Mammary epithelial cell (primary cell): ENCODE measurements around the gene MAD2L1.

Experiments
- EZH2 ChIP-seq: IDR thresholded peaks from 2 replicates; pipeline ENCODE4 v1.6.1; 2012; ENCODE audit warnings: low read length, inconsistent platforms, borderline replicate concordance
- TF ChIP-seq, protein P1 (sequence below), 2 donors: IDR thresholded peaks in 1 of 2; conservative IDR thresholded peaks in 1 of 2; 2 replicates each; pipeline ENCODE4 v1.5.1; 2011 to 2012; ENCODE audit warnings: inconsistent platforms in 2 of 2, low read length in 2 of 2, mild to moderate bottlenecking in 2 of 2, control low read depth in 1 of 2, low read depth in 1 of 2; ENCODE audit not compliant: insufficient read depth in 1 of 2; ENCODE audit errors: extremely low read depth in 1 of 2

DNA sequence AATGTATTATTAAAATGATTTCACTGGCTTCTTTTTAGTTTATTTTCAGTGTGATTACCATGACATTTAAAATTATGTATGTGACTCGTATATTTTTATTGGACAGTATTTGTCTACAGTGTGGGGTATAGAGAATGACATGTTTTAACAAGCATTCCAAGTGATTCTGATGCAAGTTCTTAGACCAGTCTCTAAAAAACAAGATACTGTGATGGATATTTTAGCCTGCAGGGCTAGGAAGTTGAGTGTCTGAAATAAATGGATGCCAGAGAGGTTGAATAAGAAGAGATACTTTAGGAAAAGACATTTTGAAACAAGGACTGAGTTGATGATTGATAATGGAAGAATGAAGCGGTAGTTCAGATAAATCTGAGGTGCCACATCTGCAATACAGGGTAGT lies 3.5 kb upstream of the MAD2L1 start:
- TF ChIP-seq, protein P1, sequence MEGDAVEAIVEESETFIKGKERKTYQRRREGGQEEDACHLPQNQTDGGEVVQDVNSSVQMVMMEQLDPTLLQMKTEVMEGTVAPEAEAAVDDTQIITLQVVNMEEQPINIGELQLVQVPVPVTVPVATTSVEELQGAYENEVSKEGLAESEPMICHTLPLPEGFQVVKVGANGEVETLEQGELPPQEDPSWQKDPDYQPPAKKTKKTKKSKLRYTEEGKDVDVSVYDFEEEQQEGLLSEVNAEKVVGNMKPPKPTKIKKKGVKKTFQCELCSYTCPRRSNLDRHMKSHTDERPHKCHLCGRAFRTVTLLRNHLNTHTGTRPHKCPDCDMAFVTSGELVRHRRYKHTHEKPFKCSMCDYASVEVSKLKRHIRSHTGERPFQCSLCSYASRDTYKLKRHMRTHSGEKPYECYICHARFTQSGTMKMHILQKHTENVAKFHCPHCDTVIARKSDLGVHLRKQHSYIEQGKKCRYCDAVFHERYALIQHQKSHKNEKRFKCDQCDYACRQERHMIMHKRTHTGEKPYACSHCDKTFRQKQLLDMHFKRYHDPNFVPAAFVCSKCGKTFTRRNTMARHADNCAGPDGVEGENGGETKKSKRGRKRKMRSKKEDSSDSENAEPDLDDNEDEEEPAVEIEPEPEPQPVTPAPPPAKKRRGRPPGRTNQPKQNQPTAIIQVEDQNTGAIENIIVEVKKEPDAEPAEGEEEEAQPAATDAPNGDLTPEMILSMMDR (conservative IDR thresholded peaks at IDR 0.05 in 1 of 2, IDR thresholded peaks at IDR 0.05 in 1 of 2; ENCODE audit: extremely low read depth in 1 of 2, insufficient read depth in 1 of 2, low read depth in 1 of 2, low read length in 2 of 2) = no peak
- TF ChIP-seq EZH2 = no peak
